NCI-H524 (cell line): ENCODE results near the gene SGPP1.
"Not testable (repeated sequence)": the region's sequence is repeated elsewhere in the genome, so short reads cannot be mapped to it uniquely, and the experiment has no call there.

Experiments
- DNase-seq, 2 experiments: peaks; one replicate each; lab custom pipeline; 2025; lab: John Stamatoyannopoulos, UW

SGPP1 gene

DNA sequence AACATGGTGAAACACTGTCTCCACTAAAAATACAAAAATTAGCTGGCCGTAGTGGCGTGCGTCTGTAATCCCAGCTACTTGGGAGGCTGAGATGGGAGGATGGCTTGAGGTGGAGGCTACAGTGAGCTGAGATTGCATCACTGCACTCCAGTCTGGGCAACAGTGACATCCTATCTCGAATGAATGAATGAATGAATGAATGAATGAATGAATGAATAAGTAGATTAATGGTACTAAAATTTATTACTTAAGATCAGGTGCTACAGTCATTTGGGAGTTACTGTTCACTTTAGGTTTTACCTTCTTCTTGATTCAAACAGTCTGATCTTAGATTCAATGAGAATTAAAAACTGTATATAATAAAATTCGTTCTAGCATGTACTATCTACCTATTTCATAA lies 54.6 kb downstream of the SGPP1 start:
- DNase-seq: no peak

DNA sequence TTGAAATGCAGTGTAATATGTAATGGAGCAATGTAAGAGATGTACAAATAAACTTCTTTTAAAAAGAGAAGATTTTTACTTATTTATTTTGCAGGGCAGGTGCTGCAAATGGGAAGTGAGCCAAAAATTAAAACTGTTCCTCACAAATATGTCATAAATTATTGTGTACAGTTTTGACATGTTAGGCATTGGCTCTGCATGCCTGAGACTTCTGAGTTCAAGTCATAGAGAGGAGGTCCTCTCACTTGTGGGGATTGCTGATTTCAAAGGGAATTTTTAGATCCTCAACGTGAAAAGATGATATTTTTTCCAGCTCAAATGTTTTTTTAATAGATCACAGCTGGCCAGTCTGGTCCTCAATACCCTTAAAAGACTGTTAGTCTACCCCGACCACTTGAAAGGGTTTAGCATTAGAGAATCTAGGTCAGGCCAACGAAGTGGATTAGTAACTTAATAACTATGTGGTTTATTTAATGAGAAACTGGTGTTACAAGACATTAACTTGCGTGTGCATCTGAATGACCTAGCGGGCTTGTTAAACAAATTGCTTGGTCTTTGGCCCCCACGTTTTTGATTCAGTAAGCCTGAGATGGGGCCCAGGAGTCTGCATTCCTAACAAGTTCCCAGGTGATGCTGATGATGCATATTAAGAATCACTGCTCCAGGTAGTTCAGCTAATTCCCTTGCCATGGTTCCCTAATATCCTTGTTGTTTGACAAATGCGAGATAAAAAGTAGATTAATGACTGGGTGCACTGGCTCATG lies 55.3 kb downstream of the SGPP1 start:
- peak; percentile 99 to 100 for DNase-seq

DNA sequence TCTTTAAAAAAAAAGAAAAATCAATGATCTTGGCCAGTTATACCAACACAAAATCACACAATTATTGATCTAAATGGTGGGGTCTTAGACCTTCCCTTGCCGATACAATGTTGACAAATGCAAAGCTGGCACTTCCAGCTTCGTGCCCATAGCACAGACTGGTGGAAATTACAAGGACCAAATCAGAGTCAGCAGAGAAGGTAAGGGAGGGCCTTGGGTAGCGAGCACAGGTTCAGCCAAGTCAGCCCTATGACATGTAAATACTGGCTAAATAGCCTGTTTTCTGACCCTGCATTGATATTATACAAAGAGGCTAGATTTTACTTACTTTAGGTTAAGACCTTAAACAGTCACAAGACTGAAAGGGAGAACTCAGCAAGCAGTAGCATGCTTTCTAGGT lies 55.9 kb downstream of the SGPP1 start:
- peak in 1 of 2 experiments; percentile 44 for DNase-seq

DNA sequence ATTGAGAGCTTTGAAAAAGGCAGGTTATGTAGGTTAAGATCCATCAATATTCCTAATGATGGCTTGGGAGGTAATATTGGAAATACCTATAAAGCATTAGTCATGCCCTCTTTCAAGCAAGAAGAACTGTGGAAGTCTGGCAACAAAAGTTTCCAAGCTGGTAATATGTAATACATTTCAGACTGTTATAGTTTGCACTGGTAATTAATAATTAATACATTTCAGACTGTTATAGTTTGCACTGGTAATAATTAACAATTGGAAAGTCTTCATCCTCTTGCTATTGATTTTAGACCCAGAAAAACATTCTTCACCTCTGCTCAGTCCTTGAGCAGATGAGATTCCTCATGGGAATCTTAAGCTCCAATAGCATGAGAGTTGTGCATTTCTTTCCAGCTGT lies 57.2 kb downstream of the SGPP1 start:
- peak in 1 of 2 experiments; percentile 11 for DNase-seq

DNA sequence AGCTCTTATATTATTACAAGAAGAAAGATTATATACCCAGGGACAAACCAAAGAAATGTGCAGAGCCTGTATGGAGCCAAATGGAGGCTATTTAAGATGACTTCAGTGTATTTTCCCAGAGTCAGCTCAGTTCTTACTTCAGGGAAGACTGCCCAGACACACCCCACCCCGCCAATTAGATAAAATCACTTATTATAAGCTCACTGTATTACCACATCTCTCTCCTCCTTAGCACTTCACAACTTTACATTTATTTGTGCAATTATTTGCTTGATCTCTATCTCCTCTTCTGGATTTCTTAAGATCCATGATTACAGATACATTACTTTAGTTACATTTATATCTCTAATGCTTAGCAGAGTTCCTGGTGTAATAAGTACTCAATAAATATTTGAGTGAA lies 61.5 kb downstream of the SGPP1 start:
- DNase-seq: no peak

DNA sequence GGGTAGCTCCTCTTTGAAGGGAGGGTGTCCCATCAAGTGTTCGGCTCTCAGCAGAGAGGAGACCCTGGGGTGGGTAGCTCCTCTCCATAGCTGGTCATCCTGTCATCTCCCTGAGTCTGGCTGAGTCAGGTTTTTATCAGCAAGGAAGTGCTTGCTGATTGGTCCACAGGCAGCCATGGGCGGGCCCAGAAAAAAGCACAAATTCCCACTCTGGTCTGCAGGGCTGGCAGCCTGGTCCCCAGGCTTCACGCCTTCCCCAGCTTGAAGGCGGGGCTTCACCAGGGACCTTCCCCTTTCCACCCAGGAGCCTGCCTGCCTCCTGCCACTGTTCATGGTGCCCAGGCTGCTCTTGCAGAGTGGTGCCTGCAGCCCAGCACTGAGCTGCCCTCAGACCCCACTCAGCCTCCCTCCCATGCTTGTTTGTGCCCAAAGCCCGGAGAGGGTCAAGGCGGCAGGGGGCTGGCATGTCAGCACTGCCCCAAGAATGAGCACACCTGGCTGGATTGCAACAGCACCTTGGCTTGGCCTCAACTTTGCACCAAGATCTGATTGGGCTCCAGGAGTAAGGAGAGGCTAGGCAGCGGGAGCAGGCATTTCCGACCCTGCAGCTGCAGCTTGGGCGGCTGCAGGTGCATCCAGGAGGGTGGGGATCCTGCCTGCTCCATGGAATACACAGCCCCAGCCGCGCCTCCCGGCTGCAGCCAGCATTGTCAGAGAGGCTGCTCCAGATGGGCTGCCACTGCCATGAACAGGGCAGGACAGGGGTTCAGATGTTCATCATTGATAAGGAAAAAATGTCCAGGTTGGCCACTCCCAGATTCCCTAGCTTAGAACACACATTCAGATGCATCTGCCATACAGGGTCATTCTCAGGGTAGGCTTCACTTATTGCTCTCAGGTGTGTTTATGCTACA lies 64.2 kb downstream of the SGPP1 start:
- no peak for DNase-seq

DNA sequence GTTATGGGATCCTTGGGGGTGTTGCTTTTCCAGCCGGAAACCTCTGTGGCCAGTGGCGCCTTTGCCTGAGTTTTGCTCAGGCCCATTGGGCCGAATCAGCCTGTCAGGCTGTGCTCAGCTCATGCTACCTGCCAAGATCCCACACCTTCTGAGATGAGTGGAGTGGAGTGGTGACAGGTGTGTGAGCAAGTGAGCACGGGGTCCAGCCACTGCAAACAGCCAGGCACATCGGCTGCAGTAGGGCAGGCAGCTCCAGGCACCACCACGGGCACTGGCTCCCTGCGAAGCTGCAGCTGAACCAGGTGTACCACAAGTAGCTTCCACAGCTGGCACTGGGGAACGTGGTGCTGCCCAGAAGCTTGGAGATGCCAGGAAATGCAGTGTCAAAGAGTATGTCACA lies 65.1 kb downstream of the SGPP1 start:
- no peak for DNase-seq

DNA sequence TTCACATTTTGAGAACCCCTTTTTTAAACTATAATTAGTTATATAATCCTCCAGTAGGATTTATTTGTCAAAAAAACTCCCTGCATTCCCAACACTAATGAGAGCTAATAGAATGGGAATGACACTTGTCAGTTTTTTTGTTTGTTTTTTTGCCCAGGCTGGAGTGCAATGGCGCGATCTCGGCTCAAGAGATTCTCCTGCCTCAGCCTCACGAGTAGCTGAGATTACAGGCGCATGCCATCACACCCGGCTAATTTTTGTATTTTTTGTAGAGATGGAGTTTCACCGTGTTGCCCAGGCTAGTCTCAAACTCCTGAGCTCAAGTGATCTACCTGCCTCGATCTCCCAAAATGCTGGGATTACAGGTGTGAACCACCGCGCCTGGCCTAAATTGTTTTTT lies 66.0 kb downstream of the SGPP1 start:
- DNase-seq: not testable (repeated sequence)

DNA sequence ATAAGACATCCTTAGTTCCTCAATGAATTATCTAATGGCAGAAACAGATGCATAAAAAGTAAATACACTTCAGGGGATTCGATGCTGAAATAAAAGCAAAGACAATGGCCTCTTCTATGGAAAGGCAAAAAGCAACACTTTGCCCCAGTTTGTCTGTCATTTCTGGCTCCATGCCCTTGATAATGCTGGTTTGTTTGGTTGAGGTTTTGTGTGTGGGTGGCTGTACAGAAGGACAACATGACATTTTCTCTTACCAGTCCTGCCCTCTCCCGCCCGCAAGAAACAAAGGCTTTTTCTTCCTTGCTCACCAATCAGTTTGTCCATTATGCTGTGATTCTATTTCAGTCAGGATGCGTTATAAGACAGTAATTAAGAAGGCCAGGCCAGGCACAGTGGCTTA lies 68.1 kb downstream of the SGPP1 start:
- no peak for DNase-seq

DNA sequence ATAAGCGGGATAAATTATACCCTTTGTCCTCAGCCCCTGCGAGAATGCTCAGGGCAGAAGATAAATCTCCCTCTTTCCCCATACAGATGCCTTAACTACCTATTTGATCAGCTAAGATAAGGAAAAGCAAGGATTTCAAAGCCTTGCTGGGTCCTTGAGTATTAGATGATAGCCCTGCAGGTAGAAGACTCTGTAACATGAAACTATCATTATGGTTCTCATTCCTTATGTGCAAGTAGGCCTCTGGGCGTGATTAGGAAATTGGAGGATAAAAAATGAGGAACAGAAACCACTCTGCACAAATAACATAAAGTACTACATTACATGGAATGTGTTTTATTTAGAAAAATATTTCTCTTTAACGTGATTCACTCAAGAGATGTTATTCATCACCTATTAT lies 71.7 kb downstream of the SGPP1 start:
- no peak for DNase-seq

DNA sequence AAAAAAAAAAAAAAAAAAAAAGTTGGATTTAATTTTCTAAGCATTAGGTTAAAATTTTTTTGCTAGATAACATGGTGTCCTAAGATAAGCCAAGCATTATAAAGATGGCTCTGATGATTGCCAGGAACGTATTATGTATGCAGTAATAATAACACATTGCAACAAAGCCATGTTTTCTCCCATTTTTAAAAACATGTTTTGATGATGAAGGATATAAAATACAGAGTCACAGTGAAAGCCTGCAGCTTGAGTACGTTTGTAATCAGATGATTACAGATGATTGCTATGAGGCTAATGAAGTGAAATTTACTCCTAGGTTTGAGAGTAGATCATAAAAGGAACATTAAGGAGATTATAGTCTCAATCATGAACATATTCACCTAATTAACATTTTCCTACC lies 72.9 kb downstream of the SGPP1 start:
- no peak for DNase-seq

DNA sequence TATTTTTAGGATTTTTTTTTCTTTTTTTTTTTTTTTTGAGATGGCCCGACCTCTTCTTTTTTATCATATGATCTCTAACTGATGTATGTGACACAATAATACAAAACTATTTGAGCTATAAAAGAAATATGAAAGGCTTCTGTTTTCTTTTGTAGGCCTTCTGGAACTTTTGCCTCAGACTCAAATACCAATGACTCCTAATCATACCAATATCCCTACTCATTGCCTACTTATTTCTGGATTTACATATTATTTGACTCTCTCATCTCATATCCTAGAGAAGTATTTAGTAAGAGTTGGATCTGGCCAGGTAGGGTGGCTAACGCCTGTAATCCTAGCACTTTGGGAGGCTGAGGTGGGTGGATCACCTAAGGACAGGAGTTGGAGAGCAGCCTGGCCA lies 73.5 kb downstream of the SGPP1 start:
- no peak for DNase-seq

DNA sequence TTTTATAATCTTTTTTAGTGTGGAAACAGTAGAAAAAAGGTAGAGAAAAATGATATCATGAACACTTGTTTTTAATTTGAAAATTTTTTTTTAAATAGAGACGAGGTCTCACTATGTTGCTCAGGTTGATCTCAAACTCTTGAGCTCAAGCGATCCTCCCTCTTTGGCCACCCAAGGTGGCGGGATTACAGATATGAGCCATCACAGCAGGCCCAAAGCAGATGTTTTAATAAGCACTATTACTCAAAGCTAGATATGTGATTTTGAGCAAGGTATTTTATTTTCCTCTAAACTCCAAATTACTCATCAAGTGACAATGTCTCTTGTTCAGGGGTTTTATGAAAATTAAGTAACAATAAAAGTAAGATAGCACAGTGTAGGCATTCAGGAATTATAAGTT lies 75.5 kb downstream of the SGPP1 start:
- DNase-seq: no peak

DNA sequence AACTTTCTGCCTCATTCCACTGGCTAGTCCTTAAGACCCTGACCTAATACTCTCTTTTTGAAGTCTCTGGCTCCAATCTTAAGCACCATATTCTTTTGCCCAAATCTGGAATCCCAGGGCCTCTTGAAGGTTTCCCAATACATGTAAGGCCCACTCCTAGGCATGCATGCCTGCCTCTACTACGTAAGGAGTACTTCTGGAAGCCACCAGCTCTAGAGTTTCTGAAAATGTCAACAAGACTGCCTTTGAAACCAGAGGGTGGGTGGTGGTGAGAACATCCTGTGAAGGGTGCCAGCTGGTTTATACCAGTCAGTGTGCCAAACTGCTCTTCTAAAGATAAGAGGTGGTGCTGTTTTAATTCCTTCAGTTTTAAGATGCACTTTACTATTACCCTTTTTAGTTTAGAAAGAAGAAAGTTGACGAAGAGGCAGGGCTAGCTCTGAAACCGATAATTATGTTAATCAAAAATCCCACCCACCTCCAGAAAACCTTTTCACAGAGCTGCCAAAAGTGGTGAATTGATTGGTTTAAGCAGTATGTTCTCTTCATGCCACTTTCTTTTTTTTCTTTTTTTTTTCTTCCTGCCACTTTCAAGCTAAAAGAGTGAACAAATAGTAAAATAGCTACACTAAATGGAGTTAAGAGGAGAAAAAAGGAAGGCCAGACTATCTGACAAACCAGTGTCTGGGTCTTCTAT lies 77.5 kb downstream of the SGPP1 start:
- no peak for DNase-seq

DNA sequence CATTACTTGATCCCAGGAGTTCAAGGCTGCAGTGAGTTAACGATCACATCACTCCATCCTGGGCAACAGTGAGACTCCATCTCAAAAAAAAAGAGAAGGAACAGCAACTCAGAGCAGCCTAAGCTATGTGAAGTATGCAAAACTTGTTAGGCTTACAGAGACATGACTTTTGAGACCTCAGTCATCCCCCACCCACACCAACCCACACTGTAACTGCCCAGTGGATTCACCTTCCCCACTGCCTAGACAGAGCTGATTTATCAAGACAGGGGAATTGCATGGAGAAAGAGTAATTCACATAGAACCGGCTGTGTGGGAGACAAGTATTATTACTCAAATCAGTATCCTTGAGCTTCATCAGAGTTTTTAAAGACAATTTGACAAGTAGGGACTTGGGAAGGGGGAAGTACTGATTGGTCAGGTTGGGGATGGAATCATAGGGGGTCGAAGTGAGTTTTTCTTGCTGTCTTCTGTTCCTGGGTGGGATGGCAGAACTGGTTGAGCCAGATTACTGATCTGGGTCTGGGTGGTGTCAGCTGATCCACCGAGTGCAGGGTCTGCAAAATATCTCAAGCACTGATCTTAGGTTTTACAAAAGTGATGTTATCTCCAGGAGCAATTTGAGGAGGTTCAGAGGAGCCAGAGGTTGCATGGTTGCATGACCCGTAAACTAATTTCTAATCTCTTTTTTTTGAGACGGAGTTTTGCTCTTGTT lies 80.0 kb downstream of the SGPP1 start:
- no peak for DNase-seq

DNA sequence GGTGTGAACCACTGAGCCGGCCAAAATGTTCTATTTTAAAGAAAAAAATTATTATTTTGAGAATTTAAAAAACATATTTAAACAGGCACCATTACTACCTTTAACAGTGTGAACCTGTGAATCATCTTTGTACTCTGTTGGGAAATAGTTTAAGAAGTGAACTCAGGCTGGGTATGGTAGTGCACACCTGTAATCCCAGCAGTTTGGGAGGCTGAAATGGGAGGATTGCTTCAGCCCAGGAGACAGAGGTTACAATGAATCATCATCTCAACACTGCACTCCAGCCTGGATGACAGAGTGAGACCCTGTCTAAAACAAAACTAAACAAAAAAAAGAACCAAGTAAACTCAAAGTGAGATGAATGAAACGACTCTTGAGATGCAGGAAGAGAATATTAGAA lies 83.1 kb downstream of the SGPP1 start:
- DNase-seq: no peak

DNA sequence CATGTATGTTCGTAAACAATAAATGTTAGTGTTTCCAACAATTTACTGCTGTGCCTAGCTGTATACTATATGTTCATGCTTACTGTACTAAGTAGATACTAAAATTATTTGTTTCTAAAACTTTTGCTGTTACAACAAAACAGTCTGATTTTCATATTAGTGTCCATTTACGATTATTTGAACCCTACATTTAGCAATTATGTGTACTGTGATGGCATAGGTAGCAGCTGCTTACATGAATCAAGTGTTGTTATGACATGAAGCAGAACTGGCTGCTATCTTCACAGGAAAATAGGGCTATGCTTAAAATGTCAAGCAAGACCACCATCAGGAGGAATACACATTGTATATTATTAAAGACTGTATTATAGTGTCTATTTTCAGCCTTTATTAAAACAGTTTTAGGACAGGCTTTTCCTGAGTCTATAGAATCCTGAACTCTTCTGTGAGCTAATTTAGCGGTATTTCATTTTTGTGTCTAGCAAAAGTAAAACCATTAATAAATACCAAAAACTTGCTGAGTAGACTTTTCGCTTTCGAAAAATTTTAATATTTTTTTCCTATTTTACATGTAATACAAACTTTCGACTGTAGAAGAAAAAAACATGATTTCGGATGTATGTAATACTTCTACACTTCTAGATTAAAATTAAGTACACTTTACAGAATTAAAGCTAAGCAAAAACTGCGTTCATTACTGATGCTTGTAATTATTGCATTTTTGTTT lies 85.0 kb downstream of the SGPP1 start:
- DNase-seq: no peak

DNA sequence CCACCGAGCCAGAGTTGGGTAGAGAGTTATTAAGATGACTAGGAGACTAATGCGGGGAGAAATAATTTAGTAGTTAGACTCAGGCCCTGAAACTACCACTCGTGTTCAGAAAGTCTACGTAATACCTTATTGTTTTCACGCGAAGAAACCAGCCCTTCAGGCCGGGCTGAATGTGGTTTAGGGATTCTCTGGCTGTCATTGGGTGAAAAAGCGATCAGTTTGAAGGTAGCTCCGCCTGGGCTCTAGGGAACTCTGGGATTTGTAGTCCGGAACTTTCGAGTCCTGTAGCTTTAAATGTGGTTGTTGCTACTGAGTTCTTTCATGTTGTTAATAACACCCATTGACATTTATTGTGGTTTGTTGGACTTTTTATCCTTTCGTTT lies 85.6 kb downstream of the SGPP1 start:
- peak; percentile 97 to 99 for DNase-seq

DNA sequence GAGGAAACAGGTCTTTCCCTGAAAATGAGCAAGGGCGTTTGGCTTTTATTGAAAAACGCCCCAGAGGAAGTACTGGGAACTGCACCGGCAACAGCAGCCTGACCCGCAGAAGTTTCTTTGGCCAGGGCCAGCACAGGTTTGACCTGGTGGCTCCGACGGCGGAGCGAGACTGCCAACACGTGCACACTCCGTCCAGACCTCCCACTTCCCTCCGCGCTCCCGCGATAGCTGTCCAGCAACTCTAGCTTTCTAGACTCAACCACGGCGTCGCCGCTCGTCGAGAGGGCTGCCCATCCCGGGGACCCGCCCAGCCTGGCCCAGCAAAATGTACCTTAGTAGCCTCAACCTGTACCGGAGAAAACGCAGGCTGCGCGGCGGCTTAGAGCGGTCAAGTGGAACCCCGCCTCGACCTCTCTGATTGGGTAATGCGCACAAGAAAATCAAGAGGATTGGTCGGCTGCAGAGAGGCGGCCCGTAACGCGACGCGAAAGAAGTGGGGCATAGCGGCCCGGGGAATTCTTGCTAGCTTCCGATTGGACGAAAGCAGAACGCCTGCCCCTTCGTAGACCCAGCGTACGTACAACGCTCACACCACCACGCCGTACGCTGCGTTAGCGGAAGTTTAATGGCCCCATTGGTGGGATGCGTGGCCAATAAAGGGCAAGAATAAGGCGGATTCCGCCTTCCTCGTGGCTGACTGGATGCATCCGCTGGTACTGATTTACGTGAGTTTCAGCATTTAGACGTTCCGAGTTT lies 86.2 kb downstream of the SGPP1 start, which contains the start of gene WDR89:
TSS of gene WDR89 (minus strand) at position 399 of the 756 bp plus-strand sequence. CDS start 41,929 bp downstream, outside the sequence.
- DNase-seq: peak; percentile 100

DNA sequence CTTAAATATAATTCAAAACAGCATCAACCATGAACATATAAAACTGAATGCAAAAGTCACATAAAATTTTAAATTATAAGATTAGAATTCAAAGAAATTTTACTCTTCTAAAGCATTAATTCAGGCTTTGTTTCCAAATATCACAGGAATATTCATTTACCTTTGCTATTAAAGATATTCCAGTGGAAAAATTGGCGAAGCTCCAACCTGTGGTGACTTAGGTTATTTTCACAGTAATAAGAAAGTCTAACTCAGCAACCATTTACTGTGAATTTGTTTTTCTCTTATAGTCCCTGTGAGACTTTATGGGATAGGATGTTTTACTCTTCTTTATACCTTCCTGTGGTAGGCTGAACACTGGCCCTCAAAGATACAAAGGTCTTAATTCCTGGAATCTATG lies 89.4 kb downstream of the SGPP1 start:
- no peak for DNase-seq
